ENCODE results near the gene PELI1.

DNA sequence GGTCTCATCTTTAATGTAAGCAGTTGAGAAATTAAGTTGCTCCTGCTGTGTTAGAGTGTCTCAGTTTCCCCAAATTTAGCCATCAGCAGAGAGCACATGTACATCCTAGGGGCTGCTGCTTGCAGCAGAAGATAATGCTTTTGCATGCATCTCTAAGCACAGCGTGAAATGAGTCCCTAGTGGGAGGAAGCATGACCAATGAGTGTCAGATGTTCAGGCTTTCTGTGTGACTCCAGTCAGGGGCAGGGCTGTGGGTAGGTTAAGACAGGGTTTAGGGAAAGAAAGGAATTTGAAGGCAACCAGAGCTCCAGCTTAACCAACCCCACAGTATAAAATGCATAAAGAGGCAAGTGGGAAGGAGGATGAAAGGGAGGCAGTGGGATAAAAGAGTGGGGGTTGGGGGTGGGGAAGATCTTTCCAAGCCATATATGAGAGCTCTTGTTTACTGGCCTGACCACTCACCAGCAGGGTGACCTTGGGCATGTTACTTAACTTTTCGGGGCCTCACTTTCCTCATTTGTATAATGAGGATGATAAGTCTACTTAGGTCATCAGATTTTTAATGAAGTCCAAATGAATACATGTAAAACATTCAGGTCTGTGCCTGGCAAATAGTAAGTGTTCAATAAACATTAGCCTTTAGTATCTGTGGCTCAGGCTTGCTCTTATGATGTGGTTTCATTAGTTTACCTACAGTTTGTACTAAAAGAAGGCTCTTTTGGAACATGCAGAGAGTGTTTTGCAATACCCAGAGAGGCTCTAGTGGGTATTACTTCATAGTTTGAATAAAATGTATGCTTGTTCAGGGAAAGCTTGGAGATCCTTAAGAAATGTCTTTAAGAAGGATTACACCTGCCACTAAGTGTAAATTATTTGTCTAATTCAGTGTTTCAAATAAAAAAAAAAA is 42.7 kb upstream of the PELI1 start:
- no peak for TF ChIP-seq TARDBP (IDR thresholded peaks at IDR 0.05)
- no peak for TF ChIP-seq FOXA1 (IDR thresholded peaks at IDR 0.05)
- TF ChIP-seq, protein P1, sequence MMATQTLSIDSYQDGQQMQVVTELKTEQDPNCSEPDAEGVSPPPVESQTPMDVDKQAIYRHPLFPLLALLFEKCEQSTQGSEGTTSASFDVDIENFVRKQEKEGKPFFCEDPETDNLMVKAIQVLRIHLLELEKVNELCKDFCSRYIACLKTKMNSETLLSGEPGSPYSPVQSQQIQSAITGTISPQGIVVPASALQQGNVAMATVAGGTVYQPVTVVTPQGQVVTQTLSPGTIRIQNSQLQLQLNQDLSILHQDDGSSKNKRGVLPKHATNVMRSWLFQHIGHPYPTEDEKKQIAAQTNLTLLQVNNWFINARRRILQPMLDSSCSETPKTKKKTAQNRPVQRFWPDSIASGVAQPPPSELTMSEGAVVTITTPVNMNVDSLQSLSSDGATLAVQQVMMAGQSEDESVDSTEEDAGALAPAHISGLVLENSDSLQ (IDR thresholded peaks at IDR 0.05): no peak
- no peak for TF ChIP-seq HDGF (IDR thresholded peaks at IDR 0.05; ENCODE audit: borderline replicate concordance)
- TF ChIP-seq SP1 (IDR thresholded peaks at IDR 0.05): no peak
- TF ChIP-seq SUZ12 (IDR thresholded peaks at IDR 0.05): no peak
- no peak for TF ChIP-seq FOXM1 (IDR thresholded peaks at IDR 0.05; ENCODE audit: borderline replicate concordance)
- TF ChIP-seq LEF1 (IDR thresholded peaks at IDR 0.05; ENCODE audit: borderline replicate concordance): no peak
- TF ChIP-seq NFRKB (IDR thresholded peaks at IDR 0.05): no peak
- TF ChIP-seq BHLHE40 (IDR thresholded peaks at IDR 0.05; ENCODE audit: borderline replicate concordance): no peak
- TF ChIP-seq ZNF384 (IDR thresholded peaks at IDR 0.05): no peak
- no peak for TF ChIP-seq ARNT (IDR thresholded peaks at IDR 0.05)
- no peak for TF ChIP-seq CTBP1 (IDR thresholded peaks at IDR 0.05; ENCODE audit: borderline replicate concordance)
- no peak for TF ChIP-seq L3MBTL2 (conservative IDR thresholded peaks at IDR 0.05)

All from HEK293T (cell line).